CD4-positive, alpha-beta T cell treated with Interleukin-4 for 1 hour (primary cell): ENCODE results near the gene HHAT.

ENCODE experiments used
- DNase-seq, 2 donors: peaks; one replicate each; pipeline ENCODE4 v3.0.0-alpha.2; 2020 to 2022

HHAT gene

DNA sequence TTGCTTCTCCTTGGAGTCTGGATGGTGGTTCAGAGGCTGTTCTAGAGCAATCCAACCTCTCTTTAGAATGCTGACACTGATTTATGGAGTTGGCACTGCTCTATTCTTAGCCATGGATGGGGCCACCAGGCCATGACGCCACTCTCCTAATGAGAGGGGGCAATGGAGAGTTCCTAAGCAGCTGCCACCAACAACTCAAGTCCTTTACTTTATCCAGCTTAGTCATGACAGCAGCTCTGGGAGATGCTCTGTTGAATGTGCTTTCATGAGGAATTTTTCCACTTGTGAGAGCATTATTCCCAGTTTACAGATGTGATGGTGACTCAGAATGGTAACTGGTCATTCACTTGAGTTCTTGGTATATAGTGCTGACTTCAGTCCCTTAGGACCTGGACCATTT, 366.3 kb downstream of the HHAT start:
- DNase-seq, result no peak

DNA sequence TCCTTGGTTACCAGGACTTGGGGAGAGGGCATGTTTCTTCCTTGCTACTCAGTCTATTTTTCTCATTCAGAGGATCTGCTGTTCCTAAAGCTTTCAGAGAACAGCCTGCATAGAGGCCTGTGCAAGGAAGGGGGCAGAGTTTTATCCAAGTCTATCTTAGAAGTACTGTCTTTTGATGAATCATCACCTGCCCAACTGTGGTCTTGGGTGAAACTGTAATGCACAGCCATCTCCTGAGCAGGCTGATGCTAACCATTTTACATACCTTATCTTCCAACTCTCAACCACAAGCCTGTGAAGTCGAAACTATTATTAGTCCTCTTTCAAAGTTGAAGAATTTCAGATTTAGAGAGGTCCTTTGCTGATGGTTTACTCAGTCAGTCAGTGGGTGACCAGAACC, 368.0 kb downstream of the HHAT start:
- DNase-seq, result no peak

DNA sequence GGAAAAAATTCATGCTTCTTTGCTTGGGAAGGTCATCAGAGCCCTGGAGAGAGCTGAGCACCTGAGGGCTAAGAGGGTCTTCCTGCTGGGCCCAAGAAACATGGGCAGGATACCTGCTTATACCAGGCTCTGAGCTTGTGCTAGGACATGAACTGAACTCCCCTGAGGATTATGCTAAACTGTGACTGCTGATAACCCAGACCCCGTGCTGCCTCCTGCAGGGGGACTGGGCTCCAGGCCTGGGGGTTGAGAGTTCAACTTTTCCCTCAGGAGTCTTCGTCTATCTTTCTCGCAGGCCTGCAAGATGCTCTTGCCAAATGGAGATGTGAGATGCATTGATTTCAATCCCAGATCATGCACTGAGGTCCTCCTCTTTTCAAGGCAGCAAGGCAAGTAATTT, 368.5 kb downstream of the HHAT start:
- DNase-seq, result no peak

DNA sequence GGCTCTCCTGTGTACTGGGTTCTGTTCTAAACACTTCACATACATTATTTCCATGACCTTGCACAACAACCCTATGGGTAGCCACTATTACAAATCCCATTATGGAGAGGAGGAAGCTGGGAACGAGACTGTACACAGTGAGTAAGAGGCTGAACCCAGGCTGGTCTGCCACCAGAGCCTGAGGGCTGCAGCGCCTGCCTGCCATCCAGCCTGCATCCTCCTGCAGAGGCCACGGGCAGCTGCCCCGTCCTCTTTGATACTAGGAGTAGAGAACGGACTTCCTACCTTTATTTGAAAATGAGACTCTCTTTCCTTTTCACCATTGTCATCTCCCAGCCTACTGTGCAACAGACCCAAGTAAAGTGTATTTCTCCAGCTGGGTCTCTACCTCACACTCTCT, 370.0 kb downstream of the HHAT start:
- no peak for DNase-seq

DNA sequence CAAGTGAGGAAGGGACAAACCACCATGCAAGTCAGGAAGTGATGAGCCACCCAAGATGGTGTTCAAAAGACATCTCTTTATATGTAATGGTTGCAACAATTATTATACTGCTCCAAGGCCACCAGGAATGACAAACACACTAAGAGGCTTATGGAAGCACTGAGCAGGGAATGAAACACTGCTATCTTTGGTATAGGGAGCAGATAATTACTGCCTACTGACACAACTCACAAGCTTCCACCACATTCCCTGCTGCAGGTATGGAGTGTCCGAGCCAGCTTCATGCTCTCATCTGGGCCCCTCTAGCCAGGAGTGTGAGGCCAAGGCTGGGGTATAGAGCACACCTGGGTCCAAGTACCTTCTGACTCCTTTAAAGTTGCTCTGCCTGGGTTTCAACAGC, 371.4 kb downstream of the HHAT start:
- DNase-seq, result no peak

DNA sequence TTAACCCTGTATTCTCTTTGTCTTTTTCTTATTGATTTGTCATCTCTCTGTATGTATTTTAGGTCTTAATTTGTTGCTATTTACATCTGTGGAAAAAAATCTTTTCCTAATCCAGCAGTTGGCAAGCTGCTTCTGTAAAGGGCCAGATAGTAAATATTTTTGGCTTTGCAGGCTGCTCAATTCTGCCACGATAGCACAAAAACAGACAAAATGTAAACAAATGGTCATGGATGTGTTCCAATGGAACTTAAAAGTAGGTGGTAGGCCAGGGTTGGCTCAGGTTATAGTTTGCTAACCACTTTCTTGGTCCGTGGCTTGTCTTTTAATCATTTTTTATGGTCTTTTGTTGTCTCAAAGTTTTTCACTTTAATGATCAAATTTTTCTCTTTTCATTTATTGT, 371.8 kb downstream of the HHAT start:
- DNase-seq, result no peak

DNA sequence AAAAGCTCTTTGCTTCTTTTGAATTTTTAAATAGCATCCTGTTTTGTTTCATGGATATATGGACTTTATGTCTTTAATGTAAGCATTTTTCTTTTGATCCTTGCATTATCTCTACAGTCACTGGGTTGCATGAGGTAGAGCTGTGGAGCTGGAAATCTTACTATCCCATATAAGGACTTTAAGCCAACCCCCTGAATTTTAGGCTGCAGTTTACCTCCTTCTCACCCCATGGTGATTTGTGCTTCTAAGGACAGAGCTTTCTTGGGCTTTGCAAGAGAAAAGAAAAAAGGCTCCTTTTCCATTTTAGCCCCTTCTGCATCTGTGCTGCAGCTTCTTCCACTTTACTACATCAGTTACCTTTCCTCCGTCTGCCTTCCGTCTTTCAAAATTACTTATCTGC, 373.8 kb downstream of the HHAT start:
- no peak for DNase-seq

DNA sequence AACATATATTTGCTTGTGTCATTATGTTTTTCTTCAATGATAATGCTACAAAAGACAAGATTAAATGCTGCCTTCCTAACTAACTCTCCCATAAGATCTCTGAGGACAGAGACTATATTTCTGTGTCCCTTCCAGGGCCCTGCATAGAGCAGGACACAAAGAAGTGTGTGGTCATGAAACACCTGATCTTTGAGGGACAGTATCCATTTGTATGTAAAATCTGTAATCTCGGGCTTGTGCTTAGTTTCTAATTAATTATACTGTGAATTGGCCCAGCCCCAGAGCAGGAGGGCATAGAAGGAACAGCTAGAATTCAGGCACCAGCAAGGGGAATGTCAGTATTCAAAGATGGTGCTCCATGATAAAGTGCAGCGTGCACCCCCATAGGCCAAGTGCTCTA, 374.9 kb downstream of the HHAT start:
- no peak for DNase-seq

DNA sequence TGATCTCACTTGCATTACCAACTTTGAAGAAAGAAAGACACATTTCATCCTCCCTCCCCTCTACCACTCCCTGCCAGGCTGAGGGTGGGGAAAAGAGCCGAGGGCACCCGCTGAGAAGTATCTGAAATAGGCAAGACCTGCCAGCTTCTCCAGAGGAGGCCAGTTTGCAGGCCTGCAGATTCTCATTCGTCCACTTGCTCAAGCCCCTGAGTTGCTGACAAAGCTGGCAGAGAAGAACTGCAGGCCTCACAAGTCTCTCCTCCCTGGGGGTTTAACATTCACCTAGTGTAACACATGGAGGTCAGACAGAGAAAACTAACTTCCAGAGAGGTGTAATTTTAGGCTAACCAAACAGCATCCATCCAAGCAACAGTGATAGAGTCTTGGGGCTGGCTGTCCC, 376.4 kb downstream of the HHAT start:
- DNase-seq, result no peak

DNA sequence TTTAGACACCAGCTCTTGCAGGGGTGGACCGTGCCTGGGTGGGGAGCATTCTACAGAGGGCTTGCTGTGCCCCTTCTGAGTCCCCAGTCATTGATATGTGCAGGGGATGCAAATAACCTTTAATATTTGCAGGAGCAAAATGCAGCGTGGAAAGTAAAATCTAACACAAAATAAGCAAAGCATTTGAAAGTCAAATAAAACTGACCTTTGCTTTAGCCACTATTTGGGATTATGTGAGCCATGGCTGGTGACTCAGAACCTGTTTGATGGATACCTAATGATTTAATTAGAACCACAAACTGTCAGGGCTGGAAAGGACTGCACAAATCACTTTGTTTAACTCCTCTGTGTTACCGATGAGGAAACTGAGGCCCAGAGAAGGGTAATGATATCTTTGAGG, 377.5 kb downstream of the HHAT start:
- DNase-seq, result no peak

DNA sequence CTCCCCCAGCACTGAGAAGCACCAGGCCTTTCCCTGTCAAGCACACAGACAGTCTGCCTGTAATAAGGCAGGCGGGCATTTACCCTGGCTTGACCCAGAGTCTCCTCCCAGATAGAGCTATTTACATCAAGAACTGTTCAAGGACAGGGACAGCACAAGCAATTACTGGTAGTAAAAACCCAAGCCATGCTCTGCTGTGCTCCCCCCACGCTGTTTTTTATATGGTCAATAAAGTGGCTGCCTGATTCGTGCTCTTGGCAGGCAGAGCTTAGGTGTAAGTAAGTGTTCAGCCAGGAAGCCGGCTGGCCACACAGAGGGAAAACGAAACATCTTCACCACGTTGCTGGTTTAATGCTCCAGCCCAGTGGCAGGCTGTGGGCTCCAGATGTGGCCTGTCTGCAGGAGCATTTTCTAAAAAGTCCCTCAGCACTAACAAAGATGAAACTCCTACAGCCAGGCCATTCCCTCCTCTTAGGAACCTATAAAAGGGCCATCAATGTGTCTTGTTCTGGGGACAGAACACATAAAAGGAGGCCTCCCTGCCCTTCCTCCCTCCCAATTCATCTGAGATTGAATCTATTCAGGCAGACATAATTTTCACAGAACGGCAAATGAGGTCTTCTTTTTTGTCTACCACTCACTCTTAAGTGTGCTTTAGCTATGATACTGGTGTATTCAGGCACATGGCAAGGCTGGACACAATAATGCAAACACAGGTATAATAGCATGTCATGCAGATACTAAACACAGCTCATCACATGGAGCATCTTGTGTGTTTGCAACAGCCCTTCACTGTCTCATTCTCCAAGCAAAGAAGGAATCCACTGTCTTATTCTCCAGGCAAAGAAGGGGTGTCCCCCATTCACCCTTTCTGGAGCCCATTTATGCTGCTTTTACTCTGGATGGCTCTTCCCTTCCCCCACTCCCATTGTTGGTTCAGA, 378.9 kb downstream of the HHAT start:
- no peak for DNase-seq

DNA sequence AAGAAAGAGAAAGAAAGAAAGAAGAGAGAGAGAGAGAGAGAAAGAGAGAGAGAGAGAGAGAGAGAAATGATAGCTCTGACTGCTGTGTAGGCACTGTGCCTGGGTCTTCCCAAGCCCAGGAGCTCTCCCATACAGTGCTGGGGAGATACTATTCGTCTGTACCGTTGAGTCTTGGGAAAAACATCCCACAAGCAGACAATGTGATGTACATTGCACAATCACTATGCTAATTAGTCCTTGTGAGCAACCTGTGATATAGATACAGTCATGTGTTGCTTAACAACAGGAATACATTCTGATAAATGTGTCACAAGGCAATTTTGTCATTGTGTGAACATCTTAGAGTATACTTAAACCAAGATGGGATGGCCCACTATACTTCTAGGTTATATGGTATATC, 381.0 kb downstream of the HHAT start:
- DNase-seq, result no peak

DNA sequence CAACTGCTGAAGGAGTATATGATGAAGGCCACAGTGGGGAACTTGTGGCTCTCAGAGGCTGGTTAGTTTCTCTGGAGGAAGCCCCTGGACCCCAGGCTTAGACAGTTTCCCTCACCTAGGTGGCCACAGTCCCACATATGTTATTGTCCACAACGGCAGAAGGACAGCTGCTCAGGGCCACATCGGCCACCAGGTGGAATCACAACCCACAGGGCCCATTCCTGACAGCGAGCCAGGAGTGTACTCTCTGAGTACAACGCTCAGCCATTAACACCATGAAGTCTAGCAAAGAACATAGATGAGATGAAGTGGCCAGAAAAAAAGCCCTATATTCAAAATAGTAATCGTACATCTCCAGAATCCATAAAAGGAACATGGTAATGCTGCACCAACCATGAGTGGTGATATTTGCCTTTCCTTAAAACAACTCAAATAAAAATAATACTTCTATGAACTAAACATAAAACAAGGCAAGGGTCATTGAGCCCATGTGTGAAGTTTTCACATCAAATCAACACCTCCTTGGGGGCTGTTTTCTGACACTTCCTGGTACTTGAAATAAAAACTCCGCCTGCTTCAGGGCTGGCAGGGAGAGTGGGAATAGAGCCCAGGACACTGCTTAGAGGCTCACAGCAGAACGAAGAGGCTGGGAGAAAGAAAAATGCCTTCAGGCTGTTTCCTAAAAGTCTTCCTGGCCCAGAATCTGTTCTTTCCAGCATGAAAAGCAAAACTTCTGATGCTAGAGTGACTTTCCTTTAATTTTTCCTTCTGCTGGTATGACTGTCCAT, 383.3 kb downstream of the HHAT start:
- no peak for DNase-seq

DNA sequence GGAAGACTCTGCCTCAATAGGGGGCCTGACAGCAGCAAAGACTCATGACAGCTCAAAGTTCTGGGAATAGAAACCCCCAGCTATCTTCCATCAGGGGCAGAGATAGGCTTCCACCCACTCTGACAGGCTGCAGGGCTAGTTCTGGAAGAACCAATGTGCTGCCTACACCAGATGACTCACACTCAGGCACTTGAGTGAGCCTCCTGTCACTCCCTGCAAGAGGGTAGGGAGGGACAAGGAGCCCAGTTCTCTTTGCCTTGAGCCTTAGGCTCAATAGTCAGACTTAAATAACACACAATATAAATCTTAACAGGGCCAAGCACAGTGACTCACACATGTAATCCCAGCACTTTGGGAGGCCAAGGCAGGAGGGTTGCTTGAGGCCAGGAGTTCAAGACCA, 386.4 kb downstream of the HHAT start:
- DNase-seq, result no peak

DNA sequence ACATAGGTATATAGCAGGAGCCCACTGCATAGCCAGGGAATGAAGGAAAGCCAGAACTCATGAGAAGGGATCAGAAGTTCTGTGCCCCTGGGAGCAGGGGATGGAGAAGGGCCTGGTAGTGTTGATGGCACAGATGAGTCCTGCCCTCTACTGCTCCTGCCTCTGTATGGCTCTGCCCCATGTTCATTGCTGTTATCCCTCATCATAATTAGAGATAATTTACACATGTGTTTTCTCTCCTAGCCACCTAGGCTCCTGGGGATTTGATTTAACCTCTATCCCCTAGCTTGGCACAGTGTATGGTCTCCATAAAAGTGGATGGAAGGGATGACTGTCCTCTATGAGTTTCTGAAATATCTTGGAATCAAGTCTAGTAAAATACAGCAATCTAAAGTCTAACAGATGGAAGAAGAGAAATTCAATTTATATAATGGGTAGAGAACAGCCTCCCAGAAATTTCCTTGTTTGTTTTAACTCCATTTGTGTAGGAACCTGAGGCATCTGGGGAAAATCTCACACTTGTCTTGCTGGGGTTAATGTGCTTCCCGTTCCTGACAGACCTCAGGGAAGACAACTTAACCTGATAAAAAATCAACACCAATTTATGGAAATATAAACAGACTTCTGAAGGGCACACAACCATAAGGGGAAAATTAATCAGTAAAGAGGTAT, 393.8 kb downstream of the HHAT start:
- DNase-seq, result no peak

DNA sequence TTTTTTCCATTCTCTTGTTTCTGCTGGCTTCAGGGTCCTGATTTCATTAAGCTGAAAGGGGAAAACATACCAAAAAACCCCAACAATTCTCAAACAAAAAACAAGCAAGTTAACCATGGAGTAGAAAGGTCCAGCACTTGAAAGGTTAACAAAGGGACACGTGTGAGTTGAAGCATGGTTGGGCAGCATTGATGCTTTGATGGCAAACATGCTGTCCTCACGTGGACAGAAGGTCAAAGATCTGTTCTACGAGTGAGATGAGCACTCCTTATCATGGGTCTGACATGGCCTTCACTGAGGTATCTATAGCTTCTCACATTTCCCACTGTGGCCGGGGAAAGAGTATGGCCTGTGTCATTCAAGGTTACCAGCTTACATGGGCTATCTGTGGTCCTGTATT, 394.9 kb downstream of the HHAT start:
- no peak for DNase-seq

DNA sequence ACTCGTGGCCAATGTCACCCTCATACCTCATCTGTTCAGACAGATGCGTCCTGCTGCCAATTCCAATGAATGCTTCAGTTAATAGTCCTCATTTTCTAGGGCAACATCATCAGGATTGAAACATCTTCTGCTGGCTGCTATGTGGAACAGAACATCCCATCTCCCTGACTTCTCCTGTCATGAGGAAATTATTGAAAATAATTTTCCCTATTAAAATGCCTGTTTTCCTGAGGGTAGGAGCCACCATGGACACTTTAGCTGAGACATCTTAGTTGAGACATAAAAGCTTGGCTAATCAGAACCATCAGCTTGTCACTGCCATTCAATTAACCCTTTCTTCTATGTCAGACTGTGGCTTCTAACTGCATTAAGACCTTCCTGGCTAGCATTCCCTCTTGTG, 396.1 kb downstream of the HHAT start:
- DNase-seq, result no peak
